ENCODE results near the gene BANF2.
"Not testable (repeated sequence)": the region's sequence is repeated elsewhere in the genome, so short reads cannot be mapped to it uniquely, and the experiment has no call there.

BANF2 gene

GRCh38 chr20:17758010-17758409 is 58.2 kb downstream of the BANF2 start:
- no peak overlapping the region for H3K27ac ChIP-seq

GRCh38 chr20:17758512-17758911 is 58.7 kb downstream of the BANF2 start:
- DNase-seq (ENCODE audit: low read depth, low spot score): no peak
- H3K27ac ChIP-seq: no peak overlapping the region

More at GRCh38 chr20:17758010-17758409, 58.2 kb downstream of the BANF2 start:
- no peak for DNase-seq (ENCODE audit: low read depth, low spot score)

DNA sequence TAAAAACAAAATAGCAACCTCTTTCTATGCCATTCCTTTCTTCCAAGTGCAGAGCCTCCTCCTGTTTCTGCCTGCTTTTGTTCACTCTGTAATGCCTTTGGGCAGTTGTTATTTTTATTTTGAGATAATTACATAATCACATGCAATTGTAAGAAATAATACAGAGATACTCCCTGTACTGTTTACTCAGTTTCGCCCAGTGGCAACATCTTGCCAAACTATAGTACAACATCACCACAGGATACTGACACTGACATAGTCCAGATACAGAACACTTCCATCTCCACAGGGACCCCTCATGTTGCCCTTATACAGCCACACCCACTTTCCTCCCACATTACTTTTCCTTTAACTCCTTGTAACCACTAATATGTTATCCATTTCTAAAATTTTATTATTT is 59.7 kb downstream of the BANF2 start:
- no peak overlapping the region for H3K27ac ChIP-seq
- no peak for DNase-seq (ENCODE audit: low read depth, low spot score)

DNA sequence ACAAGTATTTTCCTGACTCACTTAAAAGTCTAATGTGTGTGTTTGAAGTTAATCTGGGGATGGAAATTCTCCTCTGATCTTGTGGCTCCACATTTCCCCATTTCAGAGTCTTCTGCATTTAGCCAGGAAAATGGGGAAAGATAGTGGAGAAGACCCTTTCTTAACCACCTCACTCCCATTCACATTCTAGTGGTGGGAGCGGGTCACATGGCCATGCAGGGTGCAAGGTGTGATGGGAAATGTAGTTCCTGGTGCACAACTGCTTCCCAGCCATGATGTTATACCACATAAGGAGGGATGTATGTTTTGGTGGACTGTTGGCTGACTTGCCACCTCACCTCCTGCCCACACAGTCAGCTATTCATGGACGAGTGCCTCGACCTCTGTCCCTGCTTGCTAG is 61.8 kb downstream of the BANF2 start:
- no peak overlapping the region for H3K27ac ChIP-seq
- DNase-seq (ENCODE audit: low read depth, low spot score): no peak

DNA sequence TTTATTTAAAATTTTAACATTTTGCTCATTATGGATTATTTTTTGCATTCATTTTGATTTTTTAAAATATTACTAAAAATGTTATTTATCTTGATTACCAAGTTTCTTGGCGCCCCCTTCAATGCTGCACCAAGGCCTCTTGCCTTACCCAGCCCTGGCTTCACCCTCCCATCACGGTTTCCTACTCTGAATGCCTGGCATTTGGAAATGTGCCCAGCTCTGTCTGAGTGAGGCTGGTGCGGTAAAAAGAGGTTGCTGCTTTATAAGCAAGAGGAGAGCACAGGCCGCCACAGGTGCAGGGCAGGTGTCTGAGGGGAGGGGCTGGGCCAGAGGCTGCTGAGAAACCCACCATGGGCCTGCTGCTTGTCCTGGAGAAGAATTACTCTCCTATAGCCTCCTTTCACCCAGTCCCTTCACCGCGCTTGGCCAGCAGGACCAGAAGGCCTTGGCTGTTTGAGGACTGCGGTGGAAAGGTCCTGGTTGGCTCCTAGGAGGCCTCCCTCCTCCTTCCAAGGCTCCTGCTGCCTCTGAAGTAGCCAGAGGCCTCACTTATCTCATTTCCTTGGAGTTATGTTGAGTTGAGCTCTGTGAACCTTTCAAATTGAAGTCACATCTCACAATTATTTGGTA is 62.6 kb downstream of the BANF2 start:
- DNase-seq (ENCODE audit: low read depth, low spot score): no peak
- H3K27ac ChIP-seq: no peak overlapping the region

- no peak overlapping the region for H3K27ac ChIP-seq
- no peak for DNase-seq (ENCODE audit: low read depth, low spot score)
These were observed 63.2 kb downstream of the BANF2 start for GRCh38 chr20:17762873-17763557.

GRCh38 chr20:17765017-17765416 is 65.3 kb downstream of the BANF2 start:
- DNase-seq (ENCODE audit: low read depth, low spot score): no peak

GRCh38 chr20:17765584-17765983 is 65.8 kb downstream of the BANF2 start:
- H3K27ac ChIP-seq: no peak overlapping the region
- DNase-seq (ENCODE audit: low read depth, low spot score): no peak

More at GRCh38 chr20:17765017-17765416, 65.3 kb downstream of the BANF2 start:
- H3K27ac ChIP-seq: no peak overlapping the region

- no peak overlapping the region for H3K27ac ChIP-seq
- DNase-seq (ENCODE audit: low read depth, low spot score): no peak
These were observed 66.5 kb downstream of the BANF2 start for GRCh38 chr20:17766226-17766625.

- no peak overlapping the region for H3K27ac ChIP-seq
- DNase-seq (ENCODE audit: low read depth, low spot score): no peak
These were observed 67.9 kb downstream of the BANF2 start for GRCh38 chr20:17767624-17768023.

DNA sequence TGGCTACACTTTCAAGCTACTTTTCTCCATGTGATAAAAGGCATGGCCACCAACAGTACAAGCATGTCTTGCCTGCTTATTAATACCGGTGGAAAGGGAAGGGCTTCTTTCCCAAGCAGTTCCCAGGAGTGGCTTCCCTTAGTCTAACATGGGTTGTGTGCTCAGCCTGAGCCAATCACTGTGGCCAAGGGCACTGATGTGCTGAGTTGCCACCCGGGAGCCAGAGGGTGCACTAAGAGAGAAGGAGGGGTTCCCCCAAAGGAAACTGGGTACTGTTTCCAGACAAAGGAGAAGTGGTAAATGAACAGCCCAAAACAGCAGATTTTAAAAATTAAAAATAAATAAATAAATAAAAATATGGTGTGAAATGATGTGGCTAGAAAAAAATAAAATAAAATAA is 68.5 kb downstream of the BANF2 start:
- DNase-seq (ENCODE audit: low read depth, low spot score): no peak
- H3K27ac ChIP-seq: no peak overlapping the region

GRCh38 chr20:17769716-17770115 is 70.0 kb downstream of the BANF2 start:
- not testable (repeated sequence) for DNase-seq (ENCODE audit: low read depth, low spot score); H3K27ac ChIP-seq

DNA sequence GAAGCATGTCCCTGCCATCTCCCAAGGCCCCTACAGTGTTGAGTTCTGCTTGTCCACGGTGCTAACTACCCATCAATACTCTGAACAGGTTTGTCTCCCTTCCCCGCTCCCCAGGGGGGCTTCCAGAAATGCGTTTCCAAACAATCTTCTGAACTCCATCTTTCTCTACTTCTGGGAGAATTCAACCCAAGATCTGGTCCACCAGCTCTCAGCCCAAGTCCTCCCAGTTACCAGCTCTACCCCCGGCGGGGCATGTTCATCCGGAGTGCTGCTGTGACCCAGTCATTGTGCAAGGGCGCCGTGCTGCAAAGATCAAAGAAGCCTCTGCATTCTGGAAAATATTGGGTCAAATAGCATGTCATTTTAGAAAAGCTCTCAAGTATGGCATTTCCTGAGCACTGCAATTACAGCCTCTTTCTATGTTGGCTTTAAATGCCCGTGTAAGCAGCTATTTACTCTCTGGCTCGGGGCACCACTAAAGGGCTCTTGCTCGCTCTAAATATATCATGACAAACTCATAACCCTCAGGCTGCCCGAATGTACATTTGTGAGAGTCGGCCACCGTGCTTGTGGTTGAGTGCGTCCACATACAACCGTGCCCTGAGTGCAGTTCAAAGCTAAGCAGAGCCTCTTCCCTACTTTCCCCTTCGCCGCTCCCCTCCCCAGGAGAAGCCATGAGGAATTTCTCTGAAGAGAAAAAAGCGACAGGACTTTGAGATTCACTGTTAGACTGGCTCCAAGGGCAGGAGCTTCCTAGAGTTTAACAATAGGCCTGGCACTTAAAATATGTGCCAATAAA is 71.6 kb downstream of the BANF2 start:
- DNase-seq (ENCODE audit: low read depth, low spot score): no peak
- H3K27ac ChIP-seq: no peak overlapping the region

- H3K27ac ChIP-seq: no peak overlapping the region
- DNase-seq (ENCODE audit: low read depth, low spot score): no peak
These were observed 72.2 kb downstream of the BANF2 start for GRCh38 chr20:17772005-17772343.

DNA sequence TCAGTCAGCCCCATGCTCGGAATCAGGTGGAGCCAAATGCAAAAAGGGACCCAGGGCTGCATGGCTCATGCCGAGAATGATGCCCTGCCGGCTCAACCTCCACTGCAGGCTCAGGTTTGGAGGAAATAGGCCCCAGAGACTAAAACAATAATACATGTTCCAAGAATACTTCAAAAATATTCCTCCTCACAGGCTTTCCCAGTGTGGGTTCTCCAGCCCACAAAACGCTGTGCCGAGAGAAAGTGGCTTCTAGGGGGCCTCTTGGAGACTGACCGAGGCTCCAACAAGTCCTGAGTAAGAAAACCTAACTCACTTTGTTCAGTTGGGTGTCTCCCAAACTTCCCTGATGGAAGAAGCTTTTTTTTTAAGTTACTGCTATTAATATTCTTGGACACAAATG is 73.9 kb downstream of the BANF2 start:
- no peak overlapping the region for H3K27ac ChIP-seq
- DNase-seq (ENCODE audit: low read depth, low spot score): no peak

DNA sequence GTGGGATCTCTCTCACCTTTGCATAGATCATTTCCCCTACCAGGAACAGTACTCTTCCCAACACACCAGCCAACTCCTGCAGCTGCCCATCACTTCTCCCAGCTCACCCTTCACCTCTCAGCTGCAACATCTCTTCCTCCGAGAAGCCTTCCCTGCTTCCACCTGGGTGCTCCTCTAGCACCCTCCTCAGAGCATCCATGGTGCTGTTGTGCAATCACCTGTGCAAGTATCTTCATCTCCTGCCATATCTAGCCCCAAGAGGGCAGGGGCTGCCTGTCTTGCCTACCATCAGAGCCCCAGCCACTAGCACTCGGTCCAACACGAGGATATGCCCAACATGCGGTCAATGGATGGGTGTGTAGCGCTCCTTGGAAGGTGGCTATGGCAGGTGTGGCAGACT is 75.8 kb downstream of the BANF2 start:
- DNase-seq (ENCODE audit: low read depth, low spot score): no peak
- no peak overlapping the region for H3K27ac ChIP-seq

DNA sequence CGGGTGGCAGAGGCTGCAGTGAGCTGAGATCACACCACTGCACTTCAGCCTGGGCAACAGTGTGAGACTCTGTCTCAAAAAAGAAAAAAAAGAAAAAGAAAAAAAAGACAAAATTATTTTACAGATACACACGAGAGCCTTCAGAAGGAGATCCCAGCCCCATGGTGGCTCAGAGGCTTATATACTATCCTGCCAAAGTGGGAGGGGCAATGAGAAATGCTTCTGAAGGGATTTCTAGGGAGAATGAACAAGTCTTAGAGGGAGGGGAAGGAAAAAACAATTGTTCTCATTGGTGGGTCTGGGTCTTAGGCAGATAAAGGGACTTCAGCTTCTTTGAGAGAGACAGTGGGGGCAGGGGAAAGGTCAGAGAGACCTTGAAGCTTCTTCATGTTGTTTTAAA is 76.8 kb downstream of the BANF2 start:
- H3K27ac ChIP-seq: no peak overlapping the region
- DNase-seq (ENCODE audit: low read depth, low spot score): no peak

- not testable (repeated sequence) for DNase-seq (ENCODE audit: low read depth, low spot score); H3K27ac ChIP-seq
These were observed 79.2 kb downstream of the BANF2 start for GRCh38 chr20:17779011-17779410.

DNA sequence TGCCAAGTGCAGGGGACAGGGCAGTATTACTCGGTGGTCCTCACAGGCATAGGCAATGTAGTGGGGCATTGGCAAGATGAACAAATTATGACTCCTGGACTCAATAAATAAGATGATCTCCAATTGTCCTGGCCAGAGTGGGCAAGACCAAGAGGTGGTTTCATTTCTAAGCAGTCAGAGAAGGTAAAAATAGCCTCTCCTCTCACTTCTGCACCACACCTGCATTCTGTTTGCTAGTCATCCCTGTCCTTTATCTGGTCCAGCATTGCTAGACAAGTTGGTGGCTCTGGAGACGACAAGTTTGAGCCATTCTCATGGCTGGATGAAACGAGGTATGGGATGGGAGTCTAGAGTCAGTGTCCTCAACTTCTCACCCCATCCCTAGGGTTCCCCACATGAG is 83.0 kb downstream of the BANF2 start:
- DNase-seq (ENCODE audit: low read depth, low spot score): no peak
- H3K27ac ChIP-seq: no peak overlapping the region

GRCh38 chr20:17783671-17784070 is 83.9 kb downstream of the BANF2 start:
- no peak overlapping the region for H3K27ac ChIP-seq
- DNase-seq (ENCODE audit: low read depth, low spot score): no peak

DNA sequence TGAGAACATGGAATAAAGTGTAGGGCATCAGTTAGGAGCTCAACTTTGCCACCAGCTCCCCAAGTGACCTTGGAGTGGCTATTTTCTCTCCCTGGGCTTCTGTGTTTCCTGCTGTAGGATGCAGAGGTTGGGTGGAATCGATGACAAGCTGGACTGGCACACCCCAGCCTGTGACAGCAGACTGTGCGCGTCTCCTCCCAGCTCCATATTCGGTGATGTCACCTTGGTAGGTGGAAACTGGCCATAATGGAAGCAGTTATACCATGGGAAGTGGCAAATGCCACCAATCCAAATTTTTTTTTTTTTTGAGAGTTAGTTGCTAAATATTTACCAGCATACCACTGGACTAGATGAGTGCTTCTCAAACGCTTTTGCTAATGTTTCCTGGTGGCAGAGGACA is 85.2 kb downstream of the BANF2 start:
- no peak for DNase-seq (ENCODE audit: low read depth, low spot score)
- no peak overlapping the region for H3K27ac ChIP-seq

Measured in epithelial cell of prostate (primary cell).